NCI-H146 (cell line): ENCODE measurements around the gene ACVR1B.

ENCODE experiments used
- DNase-seq: peaks from one replicate; lab custom pipeline; 2025; lab: John Stamatoyannopoulos, UW

The ACVR1B gene

DNA sequence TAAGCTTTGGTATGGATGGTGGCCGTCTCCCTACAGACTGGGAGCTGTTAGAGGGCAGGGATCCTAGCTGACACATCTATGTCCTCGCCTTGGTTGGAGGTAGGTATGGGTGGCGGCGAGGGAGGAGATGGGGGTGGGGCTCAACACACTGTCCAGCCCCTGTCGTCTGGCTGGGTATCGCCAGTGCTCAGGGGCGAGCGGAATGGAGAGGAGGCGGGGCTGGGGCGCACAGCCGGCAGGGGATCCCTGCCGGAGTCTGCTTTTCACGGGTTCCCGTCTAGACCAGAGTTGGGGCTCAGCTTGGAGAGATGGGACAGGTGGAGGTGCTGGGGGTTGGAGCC, 71.3 kb downstream of the ACVR1B start:
- peak; percentile 73 for DNase-seq

DNA sequence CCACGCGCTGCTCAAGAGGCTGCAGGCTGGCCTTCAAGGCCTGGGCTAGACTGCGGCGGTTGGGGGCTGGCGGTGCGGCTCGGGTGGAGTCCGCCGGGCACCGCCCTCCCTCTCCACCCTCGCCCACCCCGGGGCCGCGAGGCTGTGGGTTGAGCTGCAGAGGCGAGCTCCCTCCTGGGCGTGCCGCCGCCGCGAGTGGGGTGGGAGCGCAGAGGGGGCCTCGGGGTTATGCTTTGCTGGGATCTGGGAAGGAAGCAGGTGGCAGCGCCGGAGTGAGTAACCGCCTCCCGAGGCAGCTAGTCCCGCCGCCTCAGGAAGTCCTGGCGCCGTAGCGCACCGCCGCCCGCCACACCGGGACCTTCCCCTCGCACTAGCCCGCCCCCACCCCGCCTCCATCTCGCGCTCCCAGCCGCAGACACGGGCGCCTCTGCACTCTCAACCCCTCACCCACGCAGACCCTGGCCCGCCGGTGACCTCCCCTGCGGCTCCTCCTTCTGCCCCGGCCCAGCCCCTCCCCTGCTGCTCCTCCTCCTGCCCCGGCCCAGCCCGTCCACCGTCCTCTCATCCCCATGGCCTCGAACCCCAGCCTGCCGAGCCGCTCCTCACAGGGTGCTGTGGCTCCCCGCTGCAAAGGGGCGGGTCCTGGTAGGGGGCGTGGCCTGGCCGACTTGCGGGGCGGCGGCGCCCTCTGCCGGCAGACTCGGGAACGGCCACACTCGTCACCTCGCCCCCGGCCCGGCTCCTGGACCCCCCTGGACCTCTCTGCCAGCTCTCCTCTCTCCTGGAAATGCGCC, 71.9 kb downstream of the ACVR1B start:
- DNase-seq, result peak; percentile 89

DNA sequence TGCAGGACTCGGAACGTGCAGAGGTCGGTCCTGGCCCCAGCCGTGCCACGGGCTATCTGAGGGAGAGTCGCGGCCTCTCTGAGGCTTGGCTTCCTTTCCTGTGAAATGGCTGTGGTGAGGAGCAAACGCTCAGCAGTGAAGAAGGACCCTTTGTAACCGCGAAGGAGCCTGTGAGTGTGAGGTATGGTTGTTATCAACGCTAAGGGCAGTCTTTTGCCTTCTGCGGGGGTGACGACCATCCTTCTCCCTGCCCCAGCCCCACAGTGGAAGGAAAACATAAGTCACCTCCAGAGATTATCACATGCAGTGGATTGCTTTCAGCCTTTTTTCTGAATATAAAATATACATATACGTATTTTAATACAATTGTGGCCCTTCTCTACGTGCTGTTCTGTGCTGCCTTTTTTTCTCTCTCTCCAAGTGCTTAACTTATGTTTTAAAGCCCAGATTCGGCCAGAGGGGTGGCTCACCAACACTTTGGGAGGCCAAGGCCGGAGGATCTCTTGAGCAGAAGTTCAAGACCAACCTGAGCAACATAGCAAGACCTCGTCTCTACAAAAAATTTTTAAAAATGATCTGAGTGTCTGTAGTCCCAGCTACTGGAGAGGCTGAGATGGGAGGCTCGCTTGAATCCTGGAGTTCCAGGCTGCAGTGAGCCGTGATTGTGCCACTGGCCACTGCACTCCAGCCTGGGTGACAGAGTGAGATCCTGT, 72.6 kb downstream of the ACVR1B start:
- no peak for DNase-seq

DNA sequence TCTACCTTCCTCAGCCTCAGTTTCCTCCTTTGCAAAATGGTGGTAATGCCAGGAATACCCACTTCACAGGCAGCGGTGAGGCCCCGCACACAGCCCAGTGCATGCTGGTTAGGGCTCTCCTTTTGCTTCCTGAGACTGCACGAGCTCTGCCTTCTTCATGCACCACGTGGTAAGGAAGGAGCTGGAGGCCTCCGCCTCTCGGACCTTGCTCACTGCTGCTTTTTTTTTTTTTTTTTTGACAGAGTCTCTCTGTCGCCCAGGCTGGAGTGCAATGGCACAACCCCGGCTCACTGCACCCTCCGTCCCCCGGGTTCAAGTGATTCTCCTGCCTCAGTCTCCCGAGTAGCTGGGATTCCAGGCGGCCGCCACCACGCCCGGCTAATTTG, 73.3 kb downstream of the ACVR1B start:
- DNase-seq, result no peak

DNA sequence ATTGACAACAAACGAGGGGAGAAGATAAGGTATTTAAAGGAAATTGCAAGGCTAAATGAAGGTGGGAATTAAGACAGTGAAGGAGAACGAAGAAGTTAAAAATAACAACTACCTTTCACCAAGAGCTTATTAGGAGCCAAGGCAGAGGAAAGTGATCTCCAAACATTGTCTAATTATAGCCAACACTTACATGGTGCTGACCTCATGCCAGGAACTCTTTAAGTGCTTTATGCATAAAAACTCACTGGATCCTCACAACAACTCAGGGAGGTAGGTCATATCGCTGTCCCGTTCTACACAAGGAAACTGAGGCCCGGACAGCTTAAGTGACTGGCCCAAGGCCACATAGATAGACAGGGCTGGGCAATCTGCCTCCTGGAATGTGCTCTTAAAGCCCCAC, 74.8 kb downstream of the ACVR1B start:
- DNase-seq, result no peak

DNA sequence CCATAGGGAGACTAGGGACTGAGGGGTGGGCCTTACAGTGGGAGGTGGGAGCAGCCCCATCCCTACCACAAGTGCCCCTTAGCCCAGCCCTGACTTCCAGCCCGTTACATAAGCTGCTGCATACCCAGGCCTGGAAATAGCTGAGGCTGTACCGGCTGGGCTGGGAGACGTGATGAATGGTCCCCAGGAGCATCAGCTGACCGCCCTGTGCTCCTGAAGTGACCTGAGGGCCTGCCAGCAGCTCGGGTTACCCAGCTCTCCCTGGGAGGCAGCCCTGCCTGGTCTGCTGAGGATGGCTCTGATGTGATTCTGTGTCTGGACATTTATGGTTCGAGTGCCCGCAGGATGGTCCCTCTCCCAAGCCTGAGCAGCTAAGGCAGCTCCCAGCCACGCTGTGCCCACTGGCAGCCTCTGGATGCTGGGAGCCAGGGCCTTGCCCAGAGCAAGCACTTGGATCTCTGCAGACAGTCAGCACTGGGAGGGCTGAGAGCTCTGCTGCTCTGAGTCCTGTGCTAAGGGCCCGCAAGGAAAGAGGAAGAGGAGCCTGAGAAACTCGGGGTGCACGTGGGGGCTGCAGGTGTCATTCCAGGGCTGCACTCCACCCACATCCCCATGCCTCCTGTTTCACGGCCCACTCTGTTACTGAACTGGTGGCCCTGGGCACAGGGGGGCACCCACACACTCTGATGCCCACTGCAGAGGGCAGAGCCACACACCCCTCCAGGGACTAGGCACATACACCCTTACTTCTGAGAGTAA, 75.8 kb downstream of the ACVR1B start:
- DNase-seq, result no peak

DNA sequence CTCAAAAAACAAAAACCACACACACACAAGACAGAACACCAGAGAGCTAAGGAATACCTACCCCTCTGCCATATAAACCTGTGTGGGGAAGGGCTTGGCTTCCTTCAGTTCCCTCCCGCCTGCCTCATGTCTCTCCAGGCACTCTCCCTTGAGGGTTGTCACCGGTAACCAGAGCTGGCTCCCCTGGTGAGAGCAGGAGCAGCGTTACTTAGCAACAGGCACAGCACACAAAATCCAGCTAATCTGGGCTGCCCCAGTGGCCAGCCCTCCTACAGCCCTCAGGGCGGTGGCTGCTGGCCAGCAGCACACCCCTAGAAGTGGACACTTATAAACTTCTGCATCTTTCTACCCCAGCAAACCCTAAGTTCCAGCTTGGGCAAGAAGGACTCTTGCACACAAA, 78.2 kb downstream of the ACVR1B start:
- DNase-seq, result peak; percentile 95

DNA sequence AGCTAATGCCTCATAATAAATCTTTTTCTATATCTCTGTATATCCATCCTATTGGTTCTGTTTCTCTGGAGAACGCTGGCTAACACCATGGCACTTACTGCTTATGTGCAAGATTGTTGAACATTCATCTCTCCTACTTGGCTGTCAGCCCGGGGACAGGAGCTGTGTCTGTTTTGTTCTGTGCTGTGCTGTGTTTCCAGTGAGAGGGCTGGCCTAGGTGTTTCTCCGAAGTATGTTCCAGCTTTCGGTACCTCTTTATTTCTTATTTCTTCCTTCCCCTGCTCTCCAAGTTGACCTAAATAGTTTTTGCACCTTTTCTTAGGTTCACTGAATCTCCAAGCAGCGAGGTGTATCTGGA, 80.9 kb downstream of the ACVR1B start:
- DNase-seq, result no peak

DNA sequence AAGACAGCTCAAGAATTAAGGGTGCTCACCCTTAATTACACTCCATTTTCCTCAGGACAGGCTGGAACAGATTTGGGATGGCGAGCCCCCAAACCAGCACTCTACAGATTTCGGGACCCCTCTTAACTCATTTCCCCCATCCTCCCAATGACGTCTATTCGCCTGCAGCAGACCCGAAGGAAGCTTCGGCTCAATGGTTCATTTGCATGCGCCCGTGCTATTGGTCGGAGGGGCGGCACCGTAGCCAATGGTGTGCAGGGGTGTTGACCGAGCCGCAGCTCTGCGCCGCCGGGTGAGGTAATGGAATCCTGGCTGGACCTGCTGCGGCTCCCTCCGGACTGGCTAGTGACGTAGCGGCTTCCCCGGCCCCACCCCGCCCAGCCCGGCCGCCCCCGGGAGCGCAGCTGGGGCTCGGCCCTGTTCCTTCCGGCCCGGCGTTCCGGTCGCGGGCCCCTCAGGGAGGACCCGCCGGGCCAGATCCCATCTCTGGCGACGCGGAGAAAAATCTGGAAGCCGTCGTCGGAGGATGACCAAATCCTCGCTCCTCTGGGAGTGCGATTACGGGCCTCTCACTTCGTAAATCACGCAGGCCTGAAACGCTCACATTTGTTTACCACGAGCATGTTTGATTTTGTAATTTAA, 81.4 kb downstream of the ACVR1B start:
- DNase-seq, result peak; percentile 98

DNA sequence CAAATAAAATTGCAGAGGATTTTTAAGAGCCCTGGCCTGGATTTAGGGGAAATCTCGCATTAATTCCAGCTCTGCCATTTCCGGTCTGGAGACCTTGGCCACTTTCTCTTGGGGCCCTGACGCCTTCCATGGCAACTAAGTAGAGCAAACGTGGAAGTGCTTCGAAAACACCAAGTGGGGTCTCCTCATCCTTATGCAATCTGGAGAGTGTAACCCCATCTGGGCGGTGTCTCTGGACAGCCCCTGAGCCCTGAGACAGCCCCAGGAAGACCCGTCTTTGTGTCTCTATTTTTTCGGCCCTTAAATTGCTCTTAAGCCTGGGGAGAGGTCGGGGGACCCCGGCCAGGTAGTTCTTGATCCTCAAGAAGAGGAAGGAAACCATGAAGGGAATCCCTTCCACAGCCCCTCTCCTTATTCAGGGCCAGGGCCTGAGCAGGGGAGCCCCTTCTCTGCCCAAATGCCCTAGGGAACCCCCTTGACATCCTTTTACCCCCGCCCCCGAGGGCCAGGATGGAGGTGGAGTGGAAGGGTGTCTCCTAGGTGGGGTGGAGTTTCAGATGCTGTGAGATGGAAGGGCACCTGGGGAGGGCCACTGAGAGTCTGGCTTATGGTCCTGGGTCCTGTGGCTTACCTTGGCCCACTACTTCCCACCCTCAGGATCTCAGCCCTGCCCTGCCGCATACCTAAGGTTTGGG, 82.1 kb downstream of the ACVR1B start:
- DNase-seq, result no peak

DNA sequence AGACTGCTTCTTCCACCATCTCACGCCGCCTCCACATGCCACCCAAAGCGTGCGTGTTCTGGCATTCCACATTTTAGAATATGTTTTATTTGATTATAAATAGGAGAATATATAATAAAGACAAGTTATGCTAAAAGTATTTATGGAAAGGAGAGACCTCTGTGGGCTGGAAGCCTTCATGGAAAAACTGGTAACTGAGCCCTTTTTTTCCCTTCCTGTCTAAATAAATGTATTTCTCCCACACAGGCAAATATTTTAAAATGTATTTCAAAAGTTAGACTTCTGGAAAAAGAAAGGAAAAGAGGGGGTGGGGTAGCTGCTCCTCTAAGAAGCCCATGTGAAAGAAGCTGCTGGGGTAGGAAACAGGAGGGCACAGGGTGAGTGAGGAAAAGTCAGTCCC, 83.7 kb downstream of the ACVR1B start:
- no peak for DNase-seq

DNA sequence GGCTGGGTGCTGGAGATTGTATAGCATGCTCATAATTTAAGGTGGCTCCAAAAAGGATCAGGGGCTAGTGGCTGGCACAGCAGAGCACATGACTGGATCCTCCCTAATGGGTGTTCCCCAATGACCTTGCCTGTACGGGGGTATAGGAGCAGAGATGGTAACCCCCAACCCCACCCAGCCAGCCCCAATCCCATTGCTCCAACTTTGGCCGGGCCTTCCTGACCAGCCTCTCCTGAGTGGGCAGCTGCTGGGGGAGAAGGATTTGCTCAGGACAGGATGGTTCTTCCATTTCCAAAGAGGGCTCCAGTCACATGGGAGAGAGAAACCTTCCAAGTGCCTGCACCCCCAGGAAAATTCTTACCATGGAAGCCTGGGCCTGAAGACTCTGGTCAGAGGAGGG, 84.4 kb downstream of the ACVR1B start:
- no peak for DNase-seq

DNA sequence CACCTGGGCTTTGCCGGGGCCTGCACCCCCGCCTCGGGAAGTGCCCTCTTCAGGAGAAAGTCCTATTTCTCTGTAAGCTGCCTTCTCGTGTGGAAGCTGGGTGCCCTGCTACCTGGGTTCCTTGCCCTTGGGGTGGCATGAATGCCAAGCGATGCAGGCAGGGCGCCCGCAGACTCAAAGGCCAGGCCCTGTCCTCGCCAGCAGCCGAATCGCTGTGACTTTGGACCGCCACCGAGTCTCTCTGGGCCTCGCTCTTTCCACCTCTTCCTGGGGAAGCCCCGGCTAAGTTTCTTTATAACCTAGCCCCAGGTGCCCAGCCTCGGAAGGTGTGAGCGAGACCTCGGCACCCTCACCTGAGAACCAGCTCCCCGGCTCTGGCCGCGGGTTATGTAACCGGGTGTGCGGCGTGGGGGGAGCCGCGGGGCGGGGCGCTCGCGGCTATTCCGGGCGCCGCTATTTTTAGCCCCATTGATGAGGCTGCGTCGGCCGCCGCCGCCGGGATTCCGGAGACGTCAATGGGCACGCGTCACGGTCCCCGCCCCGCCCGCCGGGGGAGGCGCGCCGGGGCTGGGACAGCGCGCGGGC, 85.2 kb downstream of the ACVR1B start:
- DNase-seq, result peak; percentile 76

DNA sequence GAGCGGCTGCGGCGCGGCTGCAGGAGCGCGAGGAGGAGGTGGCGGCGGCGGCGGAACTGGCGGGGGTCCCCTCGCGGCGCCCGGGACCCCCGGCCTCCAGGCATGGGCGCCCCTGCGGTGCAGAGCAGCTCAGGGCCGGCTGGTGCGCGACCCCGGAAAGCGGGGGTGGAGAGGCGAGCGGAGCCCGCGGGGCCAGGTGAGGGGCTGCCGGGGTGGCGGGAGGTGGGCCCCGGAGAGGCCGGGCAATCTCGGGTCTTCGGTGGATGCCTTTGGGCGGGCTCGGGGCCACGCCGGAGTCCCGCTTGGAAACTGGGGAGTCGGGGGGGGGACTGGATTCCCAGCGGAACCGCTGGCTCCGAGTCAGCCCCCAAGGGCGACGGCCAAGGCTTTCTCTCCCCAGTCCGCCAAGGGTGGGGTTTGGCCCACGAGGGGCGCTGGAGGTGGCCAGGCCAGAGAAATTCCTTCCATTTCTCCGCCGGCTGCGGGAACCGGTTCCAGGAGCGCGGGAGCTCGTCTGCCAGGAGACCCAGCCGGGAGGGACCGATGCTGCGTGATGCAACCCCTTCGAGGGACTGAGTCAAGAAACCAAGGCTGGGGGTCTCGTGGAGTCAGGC, 85.9 kb downstream of the ACVR1B start:
- peak; percentile 56 for DNase-seq

DNA sequence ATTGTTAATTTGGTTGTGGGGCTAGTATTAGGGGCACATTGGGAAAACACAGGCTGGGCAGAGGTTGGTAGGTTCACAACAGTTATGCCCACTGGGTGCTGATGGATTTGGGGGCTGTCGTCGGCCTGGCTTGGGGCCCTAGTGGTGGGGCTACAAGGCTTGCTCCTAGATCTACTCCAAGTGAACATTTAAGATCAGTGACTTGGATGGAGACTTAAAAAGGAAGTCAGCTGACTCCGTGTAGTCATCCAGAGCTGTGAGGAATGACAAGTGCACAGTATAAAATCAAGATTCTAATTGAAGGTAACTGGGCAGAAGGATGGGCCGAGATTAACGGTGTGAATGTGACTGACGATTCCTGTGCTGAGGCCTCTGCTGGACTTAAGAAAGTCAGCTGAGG, 86.9 kb downstream of the ACVR1B start:
- no peak for DNase-seq

DNA sequence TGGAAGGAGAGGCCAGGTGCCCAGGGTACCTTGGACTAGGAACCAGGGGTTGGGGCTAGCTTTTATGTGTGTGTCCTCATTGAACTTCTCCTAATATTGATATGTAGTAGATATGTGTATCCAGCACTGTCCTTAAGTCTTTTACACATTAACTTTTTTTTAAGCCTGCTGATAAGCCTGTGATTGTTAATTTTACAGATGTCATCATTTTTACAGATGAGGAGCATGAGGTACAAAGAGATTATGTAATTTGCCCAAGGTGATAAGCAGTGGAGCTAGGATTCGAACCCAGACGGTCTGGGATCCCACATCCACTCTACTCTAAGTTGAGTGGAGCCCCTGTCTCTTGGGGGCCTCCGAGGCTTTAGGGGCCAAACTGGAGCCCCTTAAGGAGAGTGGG, 89.5 kb downstream of the ACVR1B start:
- DNase-seq, result no peak

DNA sequence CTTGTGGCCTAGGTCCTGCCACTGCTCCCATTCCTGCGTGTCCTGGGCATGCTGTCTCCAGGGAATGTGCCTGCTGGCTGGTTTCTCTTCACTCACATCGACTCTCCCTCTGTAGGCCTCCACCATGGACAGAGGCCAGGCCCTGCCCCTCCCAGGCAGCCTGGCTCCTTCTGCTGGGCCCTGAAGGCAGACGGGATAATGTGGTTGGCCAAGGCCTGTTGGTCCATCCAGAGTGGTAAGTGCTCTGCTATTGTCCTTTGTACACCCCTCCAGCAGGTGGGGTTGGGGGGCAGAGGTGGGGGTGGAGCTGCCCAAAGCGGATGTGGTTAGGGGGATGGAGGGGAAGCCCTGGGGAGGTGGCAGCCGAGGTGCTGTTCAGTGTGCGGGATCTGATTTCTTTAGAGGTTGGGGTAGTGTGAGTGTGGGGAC, 90.2 kb downstream of the ACVR1B start:
- DNase-seq, result peak; percentile 25

DNA sequence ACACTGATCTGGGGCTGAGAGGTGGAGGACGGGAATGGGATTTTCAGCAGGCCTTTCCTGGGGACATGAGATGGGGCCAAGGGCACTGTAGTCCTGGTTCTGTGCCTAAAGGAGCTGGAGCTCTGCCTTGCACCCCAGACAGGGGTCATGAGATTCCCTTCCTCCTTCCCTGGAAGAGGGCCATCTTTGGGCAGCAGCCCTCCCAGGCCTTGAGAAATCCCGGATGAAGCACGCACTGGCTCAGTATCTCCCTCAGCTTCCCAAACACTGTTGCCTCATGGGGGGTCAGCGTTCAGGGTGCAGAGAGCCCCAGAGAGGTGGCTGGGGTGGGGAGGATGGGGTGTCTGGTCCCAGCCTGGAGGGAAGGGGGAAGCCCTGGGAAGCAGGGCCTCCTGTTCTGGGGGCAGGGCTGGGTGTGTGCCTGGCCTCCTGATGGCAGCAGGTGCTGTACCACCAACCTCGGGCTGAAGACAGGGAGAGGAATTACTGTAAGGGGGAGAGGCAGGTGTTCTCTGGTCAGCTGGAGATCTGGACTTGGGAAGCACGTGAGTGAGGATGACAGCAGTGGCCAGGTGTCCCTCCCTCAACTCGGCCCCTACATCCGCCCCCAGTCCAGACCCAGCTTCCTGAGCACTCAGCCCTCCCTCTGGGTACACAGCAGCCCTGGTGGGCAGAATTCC, 91.3 kb downstream of the ACVR1B start:
- DNase-seq, result peak; percentile 89

DNA sequence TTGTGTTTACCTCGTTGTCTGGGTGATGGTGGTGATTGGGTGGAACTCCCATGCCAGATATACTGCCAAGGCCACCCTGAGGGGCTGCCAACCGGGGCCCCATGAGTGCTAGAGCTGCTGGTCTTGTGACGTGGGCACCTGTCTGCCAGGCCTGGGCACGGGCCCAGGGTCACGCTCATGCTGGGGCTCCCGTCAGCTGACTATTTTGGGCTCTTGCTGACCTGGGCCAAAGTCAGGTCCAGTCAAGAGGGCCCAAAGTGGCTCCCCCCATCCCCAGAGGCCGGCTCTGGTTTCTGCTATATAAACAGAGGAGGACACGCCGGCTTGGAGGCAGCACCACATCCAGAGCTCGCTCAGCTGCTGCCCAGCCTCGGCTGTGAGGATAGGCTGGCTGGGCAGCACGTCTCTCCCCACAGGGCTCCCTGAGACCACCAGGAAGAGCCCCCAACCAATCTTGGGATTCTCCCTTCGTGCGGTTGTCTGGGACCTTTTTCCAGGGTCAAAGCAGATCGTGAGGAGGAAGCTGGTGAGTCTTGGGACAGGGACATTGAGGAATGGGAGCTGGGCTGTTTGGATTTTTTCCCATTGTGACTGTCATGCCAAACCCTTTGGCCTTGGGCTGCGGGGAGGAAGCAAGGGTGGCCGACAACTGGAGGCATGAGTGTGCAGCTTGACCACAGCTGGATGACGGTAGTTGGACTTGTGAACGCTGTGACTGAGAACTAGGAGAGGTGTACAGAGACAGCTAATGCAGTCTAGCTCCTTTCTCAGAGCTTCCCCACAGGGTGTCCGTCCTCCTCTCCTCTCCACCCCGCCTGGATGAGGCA, 92.1 kb downstream of the ACVR1B start:
- no peak for DNase-seq
